ENCODE results near the gene HAGHL. TPM values are rescaled to one million over a fixed set of nuclear protein-coding genes. Genes with fewer than 3 reads are reported as not detected.

Gene HAGHL
- total RNA-seq, 1 donor from 2014 or later: 8.9 TPM

DNA sequence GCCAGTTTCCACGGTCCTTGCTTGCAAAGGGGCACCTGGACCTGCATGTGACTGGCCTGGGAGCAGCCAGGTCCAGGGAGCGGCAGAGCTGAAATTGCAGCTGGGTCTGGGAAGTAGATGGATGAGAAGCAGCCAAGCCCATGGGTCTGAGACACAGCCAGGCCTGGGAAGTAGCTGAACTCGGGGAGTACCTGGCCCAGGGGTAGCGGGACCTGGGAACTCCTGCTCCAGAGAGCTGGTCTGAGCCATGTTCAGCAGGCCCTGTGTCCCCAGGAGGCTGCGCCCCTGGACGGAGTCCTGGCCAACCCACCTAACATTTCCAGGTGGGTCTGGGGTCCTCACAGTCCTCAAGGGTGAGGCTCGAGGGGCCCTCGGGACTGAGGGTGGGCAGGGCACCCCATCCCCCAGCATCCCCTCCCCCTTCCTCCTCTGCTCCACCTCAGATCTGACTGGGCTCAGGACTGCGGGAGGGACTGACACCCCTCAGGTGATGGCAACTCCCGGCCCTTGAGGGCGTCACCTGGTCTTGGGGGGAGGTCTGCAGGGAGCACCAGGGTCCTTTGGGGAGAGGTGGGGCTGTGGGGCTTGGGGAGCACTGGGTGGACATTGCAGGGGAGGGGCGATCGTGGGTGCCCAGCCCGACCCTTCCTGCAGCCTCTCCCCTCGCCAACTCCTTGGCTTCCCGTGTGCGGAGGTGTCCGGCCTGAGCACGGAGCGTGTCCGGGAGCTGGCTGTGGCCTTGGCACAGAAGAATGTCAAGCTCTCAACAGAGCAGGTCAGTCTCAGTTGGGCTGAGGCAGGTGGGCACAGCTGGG, 36.7 kb downstream of the HAGHL start:
- intact Hi-C loops (cut with DNase I): no loop called here
- no peak for ATAC-seq
- DNase-seq: no peak
- TF ChIP-seq, protein P1, sequence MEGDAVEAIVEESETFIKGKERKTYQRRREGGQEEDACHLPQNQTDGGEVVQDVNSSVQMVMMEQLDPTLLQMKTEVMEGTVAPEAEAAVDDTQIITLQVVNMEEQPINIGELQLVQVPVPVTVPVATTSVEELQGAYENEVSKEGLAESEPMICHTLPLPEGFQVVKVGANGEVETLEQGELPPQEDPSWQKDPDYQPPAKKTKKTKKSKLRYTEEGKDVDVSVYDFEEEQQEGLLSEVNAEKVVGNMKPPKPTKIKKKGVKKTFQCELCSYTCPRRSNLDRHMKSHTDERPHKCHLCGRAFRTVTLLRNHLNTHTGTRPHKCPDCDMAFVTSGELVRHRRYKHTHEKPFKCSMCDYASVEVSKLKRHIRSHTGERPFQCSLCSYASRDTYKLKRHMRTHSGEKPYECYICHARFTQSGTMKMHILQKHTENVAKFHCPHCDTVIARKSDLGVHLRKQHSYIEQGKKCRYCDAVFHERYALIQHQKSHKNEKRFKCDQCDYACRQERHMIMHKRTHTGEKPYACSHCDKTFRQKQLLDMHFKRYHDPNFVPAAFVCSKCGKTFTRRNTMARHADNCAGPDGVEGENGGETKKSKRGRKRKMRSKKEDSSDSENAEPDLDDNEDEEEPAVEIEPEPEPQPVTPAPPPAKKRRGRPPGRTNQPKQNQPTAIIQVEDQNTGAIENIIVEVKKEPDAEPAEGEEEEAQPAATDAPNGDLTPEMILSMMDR (IDR thresholded peaks at IDR 0.05): no peak
- H3K27me3 ChIP-seq: no peaks in the 10 kb centered on the region
- H3K4me1 ChIP-seq: no peaks in the 10 kb centered on the region
- H3K36me3 ChIP-seq: no peaks in the 10 kb centered on the region
- no peak overlapping the region for H3K4me3 ChIP-seq
- no peaks in the 10 kb centered on the region for H3K9me3 ChIP-seq
- no peak overlapping the region for H3K27ac ChIP-seq

DNA sequence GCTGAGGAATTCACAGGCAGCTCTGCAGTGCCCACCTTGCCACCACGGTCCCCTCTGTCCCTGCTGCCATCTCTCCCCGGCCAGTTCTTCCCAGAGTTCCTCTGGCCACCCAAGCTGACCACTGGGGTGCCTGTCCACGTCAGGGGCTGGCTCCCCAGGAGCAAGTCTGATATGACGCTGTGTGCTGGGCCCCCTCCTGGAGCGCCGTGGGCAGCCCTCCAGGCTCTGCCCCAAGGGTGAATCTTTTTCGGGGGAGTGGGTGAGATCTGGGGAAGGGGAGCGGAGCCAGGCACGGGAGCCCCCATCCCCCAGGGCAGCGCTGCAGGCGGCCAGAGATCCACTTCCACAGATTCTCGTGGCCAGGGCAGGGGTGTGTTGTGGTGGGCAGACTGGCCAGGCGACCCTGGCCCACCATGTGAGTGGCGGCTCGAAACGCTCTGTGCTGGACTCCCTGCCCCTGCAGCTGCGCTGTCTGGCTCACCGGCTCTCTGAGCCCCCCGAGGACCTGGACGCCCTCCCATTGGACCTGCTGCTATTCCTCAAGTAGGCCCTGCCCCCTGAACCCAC, 37.4 kb downstream of the HAGHL start:
- ATAC-seq (no peak), DNase-seq (no peak)
- Histone ChIP-seq H3K27ac (no peak overlapping the region), H3K9me3 (no peaks in the 10 kb centered on the region), H3K36me3 (no peaks in the 10 kb centered on the region), H3K4me3 (no peak overlapping the region), H3K27me3 (no peaks in the 10 kb centered on the region), H3K4me1 (no peaks in the 10 kb centered on the region)
- intact Hi-C loops (cut with DNase I): no loop called here
- TF ChIP-seq, protein P1 (IDR thresholded peaks at IDR 0.05): no peak

DNA sequence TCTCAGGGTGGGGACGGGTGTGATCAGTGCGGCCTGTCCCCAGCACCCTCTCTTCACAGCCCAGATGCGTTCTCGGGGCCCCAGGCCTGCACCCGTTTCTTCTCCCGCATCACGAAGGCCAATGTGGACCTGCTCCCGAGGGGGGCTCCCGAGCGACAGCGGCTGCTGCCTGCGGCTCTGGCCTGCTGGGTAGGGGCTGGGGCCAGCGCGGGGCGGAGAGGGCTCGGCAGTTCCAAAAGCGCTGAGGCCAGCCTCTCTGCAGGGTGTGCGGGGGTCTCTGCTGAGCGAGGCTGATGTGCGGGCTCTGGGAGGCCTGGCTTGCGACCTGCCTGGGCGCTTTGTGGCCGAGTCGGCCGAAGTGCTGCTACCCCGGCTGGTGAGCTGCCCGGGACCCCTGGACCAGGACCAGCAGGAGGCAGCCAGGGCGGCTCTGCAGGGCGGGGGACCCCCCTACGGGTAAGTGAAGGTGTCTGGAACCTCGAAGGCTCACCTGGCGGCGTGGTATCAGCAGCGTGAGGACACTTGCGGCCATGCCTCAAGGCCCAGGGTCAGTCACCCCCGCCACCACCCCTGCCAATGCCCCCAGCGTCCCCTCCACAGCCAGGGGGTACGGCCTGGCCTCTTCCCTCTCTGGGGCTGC, 38.1 kb downstream of the HAGHL start:
- H3K9me3 ChIP-seq: no peaks in the 10 kb centered on the region
- H3K4me1 ChIP-seq: no peaks in the 10 kb centered on the region
- H3K27me3 ChIP-seq: no peaks in the 10 kb centered on the region
- no peaks in the 10 kb centered on the region for H3K36me3 ChIP-seq
- DNase-seq (peak; percentile 64), ATAC-seq (no peak)
- intact Hi-C loops (cut with DNase I): no loop called here
- no peak overlapping the region for H3K27ac ChIP-seq
- H3K4me3 ChIP-seq: no peak overlapping the region
- TF ChIP-seq, protein P1 (IDR thresholded peaks at IDR 0.05): no peak

DNA sequence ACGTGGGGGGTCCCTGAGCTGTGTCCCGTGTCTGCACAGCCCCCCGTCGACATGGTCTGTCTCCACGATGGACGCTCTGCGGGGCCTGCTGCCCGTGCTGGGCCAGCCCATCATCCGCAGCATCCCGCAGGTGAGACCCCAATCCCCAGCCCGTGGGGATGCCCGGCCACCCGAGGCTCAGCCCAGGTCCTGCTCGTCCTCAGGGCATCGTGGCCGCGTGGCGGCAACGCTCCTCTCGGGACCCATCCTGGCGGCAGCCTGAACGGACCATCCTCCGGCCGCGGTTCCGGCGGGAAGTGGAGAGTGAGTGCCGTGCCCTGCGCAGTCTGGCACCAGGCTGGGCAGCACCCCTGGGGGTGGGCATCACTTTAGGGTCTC, 38.6 kb downstream of the HAGHL start:
- no peaks in the 10 kb centered on the region for H3K36me3 ChIP-seq
- peak; percentile 62 for DNase-seq
- H3K4me3 ChIP-seq: no peak overlapping the region
- TF ChIP-seq, protein P1 (IDR thresholded peaks at IDR 0.05): no peak
- ATAC-seq: no peak
- H3K27ac ChIP-seq: no peak overlapping the region
- no peaks in the 10 kb centered on the region for H3K9me3 ChIP-seq
- intact Hi-C loops (cut with DNase I): no loop called here
- H3K27me3 ChIP-seq: no peaks in the 10 kb centered on the region
- H3K4me1 ChIP-seq: no peaks in the 10 kb centered on the region

DNA sequence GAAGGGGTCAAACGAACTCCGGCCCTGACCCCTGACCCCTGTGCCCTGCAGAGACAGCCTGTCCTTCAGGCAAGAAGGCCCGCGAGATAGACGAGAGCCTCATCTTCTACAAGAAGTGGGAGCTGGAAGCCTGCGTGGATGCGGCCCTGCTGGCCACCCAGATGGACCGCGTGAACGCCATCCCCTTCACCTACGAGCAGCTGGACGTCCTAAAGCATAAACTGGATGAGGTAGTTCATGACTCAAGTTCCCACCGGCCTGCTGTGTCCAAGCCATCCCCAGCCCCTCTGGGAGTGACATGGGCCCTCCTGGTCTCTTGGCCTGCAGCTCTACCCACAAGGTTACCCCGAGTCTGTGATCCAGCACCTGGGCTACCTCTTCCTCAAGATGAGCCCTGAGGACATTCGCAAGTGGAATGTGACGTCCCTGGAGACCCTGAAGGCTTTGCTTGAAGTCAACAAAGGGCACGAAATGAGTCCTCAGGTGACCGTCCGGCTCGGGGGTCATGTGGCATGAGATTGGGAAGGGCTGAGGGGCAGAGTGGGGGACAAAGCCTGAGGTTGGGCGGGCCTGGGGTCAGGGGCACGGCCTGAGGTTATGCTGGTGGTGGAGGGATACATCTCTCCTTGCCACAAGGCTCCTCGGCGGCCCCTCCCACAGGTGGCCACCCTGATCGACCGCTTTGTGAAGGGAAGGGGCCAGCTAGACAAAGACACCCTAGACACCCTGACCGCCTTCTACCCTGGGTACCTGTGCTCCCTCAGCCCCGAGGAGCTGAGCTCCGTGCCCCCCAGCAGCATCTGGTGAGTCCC, 39.3 kb downstream of the HAGHL start:
- Histone ChIP-seq H3K36me3 (no peaks in the 10 kb centered on the region), H3K4me3 (no peak overlapping the region), H3K27me3 (no peaks in the 10 kb centered on the region), H3K27ac (no peak overlapping the region), H3K4me1 (no peaks in the 10 kb centered on the region), H3K9me3 (no peaks in the 10 kb centered on the region)
- DNase-seq (peak; percentile 62), ATAC-seq (no peak)
- TF ChIP-seq, protein P1 (IDR thresholded peaks at IDR 0.05): no peak
- intact Hi-C loops (cut with DNase I): no loop called here

All from upper lobe of right lung (tissue), 1 donor.